ENCODE results near the gene RGS3.

GRCh38 chr9:113463418-113464285 is at the start of gene RGS3:
- TF ChIP-seq CTCF (conservative IDR thresholded peaks at IDR 0.05 in 1 of 2, IDR thresholded peaks at IDR 0.05 in 1 of 2; ENCODE audit: extremely low read depth in 1 of 2, insufficient read depth in 1 of 2, low read depth in 1 of 2, low read length in 2 of 2): no peak
- TF ChIP-seq EZH2 (IDR thresholded peaks at IDR 0.05; ENCODE audit: borderline replicate concordance, low read length): no peak
